ENCODE data around the gene MYEF2.

- no peak for TF ChIP-seq CTCF (IDR thresholded peaks at IDR 0.05)
- TF ChIP-seq POLR2A (IDR thresholded peaks at IDR 0.05): no peak
Measured at GRCh38 chr15:48221885-48222284, 43.8 kb upstream of the MYEF2 start.
